ENCODE measurements around the gene SSX2IP.
"Not testable (repeated sequence)": the region's sequence is repeated elsewhere in the genome, so short reads cannot be mapped to it uniquely, and the experiment has no call there.

The SSX2IP gene

GRCh38 chr1:84726593-84727499, 36.6 kb upstream of the SSX2IP start:
- H3K9me3 ChIP-seq, result peaks cover 4% of the 10 kb centered on the region; the same call in 1 of the 2 replicates
- H3K36me3 ChIP-seq, result no peaks in the 10 kb centered on the region
- H3K4me2 ChIP-seq, result no peak overlapping the region
- no peaks in the 10 kb centered on the region for H3K27me3 ChIP-seq
- no peak overlapping the region for H3K27ac ChIP-seq
- TF ChIP-seq Cebpa-rat (IDR thresholded peaks at IDR 0.05), result no peak
- H4K20me1 ChIP-seq, result no peaks in the 10 kb centered on the region
- H3K9ac ChIP-seq, result no peak overlapping the region
- 0 out of 2 replicates have a peak, but pooled peaks cover 7% of the 10 kb centered on the region for H3K4me1 ChIP-seq
- H3K4me3 ChIP-seq, result no peak overlapping the region

- no peak overlapping the region for H3K4me3 ChIP-seq
- no peak overlapping the region for H3K27ac ChIP-seq
- no peak overlapping the region for H3K9ac ChIP-seq
- no peaks in the 10 kb centered on the region for H3K27me3 ChIP-seq
- H3K36me3 ChIP-seq, result no peaks in the 10 kb centered on the region
- 0 out of 2 replicates have a peak, but pooled peaks cover 7% of the 10 kb centered on the region for H3K4me1 ChIP-seq
- H3K4me2 ChIP-seq, result no peak overlapping the region
- TF ChIP-seq Cebpa-rat (IDR thresholded peaks at IDR 0.05), result no peak
- H3K9me3 ChIP-seq, result no peaks in the 10 kb centered on the region
- no peaks in the 10 kb centered on the region for H4K20me1 ChIP-seq
Measured at GRCh38 chr1:84724128-84724860, 34.0 kb upstream of the SSX2IP start.

- H3K36me3 ChIP-seq, result no peaks in the 10 kb centered on the region
- H3K27me3 ChIP-seq, result no peaks in the 10 kb centered on the region
- H3K4me3 ChIP-seq, result no peak overlapping the region
- H3K4me2 ChIP-seq, result no peak overlapping the region
- H3K27ac ChIP-seq, result no peak overlapping the region
- 0 out of 2 replicates have a peak, but pooled peaks cover 7% of the 10 kb centered on the region for H3K4me1 ChIP-seq
- H3K9me3 ChIP-seq, result no peaks in the 10 kb centered on the region
- TF ChIP-seq Cebpa-rat (IDR thresholded peaks at IDR 0.05), result no peak
- no peak overlapping the region for H3K9ac ChIP-seq
- no peaks in the 10 kb centered on the region for H4K20me1 ChIP-seq
Measured at GRCh38 chr1:84722794-84723193, 32.5 kb upstream of the SSX2IP start.

- not testable (repeated sequence) for H3K27ac ChIP-seq, H3K4me2 ChIP-seq, H3K4me3 ChIP-seq, H3K9ac ChIP-seq, H3K9me3 ChIP-seq, H3K4me1 ChIP-seq, H3K36me3 ChIP-seq, H4K20me1 ChIP-seq, H3K27me3 ChIP-seq
Measured at GRCh38 chr1:84721872-84722271, 31.6 kb upstream of the SSX2IP start.

- Histone ChIP-seq H3K4me2 (no peak overlapping the region), H3K27me3 (no peaks in the 10 kb centered on the region), H3K9ac (no peak overlapping the region), H4K20me1 (no peaks in the 10 kb centered on the region), H3K4me3 (no peak overlapping the region), H3K27ac (no peak overlapping the region), H3K4me1 (0 out of 2 replicates have a peak, but pooled peaks cover 7% of the 10 kb centered on the region), H3K36me3 (no peaks in the 10 kb centered on the region), H3K9me3 (no peaks in the 10 kb centered on the region)
- no peak for TF ChIP-seq Cebpa-rat (IDR thresholded peaks at IDR 0.05)
Measured at GRCh38 chr1:84721152-84721551, 30.9 kb upstream of the SSX2IP start.

GRCh38 chr1:84720221-84720780, 30.0 kb upstream of the SSX2IP start:
- Histone ChIP-seq H3K27me3 (no peaks in the 10 kb centered on the region), H3K9me3 (no peaks in the 10 kb centered on the region), H3K36me3 (no peaks in the 10 kb centered on the region), H3K27ac (no peak overlapping the region), H3K9ac (no peak overlapping the region), H3K4me2 (no peak overlapping the region), H3K4me3 (no peak overlapping the region), H3K4me1 (0 out of 2 replicates have a peak, but pooled peaks cover 7% of the 10 kb centered on the region), H4K20me1 (no peaks in the 10 kb centered on the region)
- no peak for TF ChIP-seq Cebpa-rat (IDR thresholded peaks at IDR 0.05)

GRCh38 chr1:84719543-84720217, 29.4 kb upstream of the SSX2IP start:
- H4K20me1 ChIP-seq, result no peaks in the 10 kb centered on the region
- no peaks in the 10 kb centered on the region for H3K27me3 ChIP-seq
- no peak overlapping the region for H3K27ac ChIP-seq
- no peaks in the 10 kb centered on the region for H3K36me3 ChIP-seq
- H3K4me1 ChIP-seq, result 0 out of 2 replicates have a peak, but pooled peaks cover 7% of the 10 kb centered on the region
- no peak overlapping the region for H3K9ac ChIP-seq
- no peak overlapping the region for H3K4me3 ChIP-seq
- no peak for TF ChIP-seq Cebpa-rat (IDR thresholded peaks at IDR 0.05)
- no peak overlapping the region for H3K4me2 ChIP-seq
- no peaks in the 10 kb centered on the region for H3K9me3 ChIP-seq

GRCh38 chr1:84715342-84716019, 25.2 kb upstream of the SSX2IP start:
- H3K4me3 ChIP-seq, result no peak overlapping the region
- no peaks in the 10 kb centered on the region for H3K9me3 ChIP-seq
- no peak overlapping the region for H3K4me2 ChIP-seq
- no peak overlapping the region for H3K27ac ChIP-seq
- no peaks in the 10 kb centered on the region for H4K20me1 ChIP-seq
- H3K9ac ChIP-seq, result no peak overlapping the region
- TF ChIP-seq Cebpa-rat (IDR thresholded peaks at IDR 0.05), result no peak
- H3K36me3 ChIP-seq, result no peaks in the 10 kb centered on the region
- H3K4me1 ChIP-seq, result no peaks in the 10 kb centered on the region
- H3K27me3 ChIP-seq, result no peaks in the 10 kb centered on the region

- Histone ChIP-seq H3K9me3 (no peaks in the 10 kb centered on the region), H3K36me3 (no peaks in the 10 kb centered on the region), H3K27ac (no peak overlapping the region), H3K4me1 (no peaks in the 10 kb centered on the region), H3K4me3 (no peak overlapping the region), H3K27me3 (no peaks in the 10 kb centered on the region), H4K20me1 (no peaks in the 10 kb centered on the region), H3K4me2 (no peak overlapping the region), H3K9ac (no peak overlapping the region)
- no peak for TF ChIP-seq Cebpa-rat (IDR thresholded peaks at IDR 0.05)
Measured at GRCh38 chr1:84712276-84712874, 22.1 kb upstream of the SSX2IP start.
